Upper lobe of right lung (tissue), 1 donor: ENCODE measurements around the gene MYH11. TPM values are rescaled to one million over a fixed set of nuclear protein-coding genes. Genes with fewer than 3 reads are reported as not detected.
"Not testable (repeated sequence)": the region's sequence is repeated elsewhere in the genome, so short reads cannot be mapped to it uniquely, and the experiment has no call there.

Experiments used
- ATAC-seq: fragments of 200-7000 bp; cut with Tn5 transposase; one replicate; pipeline ENCODE4 v1.9.1; 2020; ENCODE audit warnings: mild to moderate bottlenecking, moderate library complexity
- DNase-seq: peaks from one replicate; pipeline ENCODE4 v3.0.0-alpha.2; 2020
- H3K27ac ChIP-seq: fragments of 200-600 bp; one replicate; pipeline ENCODE4 v1.8.0; 2022
- H3K27me3 ChIP-seq: fragments of 200-600 bp; one replicate; pipeline ENCODE4 v1.8.0; 2022; ENCODE audit warnings: mild to moderate bottlenecking
- H3K36me3 ChIP-seq: fragments of 200-600 bp; one replicate; pipeline ENCODE4 v1.8.0; 2022
- H3K4me1 ChIP-seq: fragments of 200-600 bp; one replicate; pipeline ENCODE4 v1.8.0; 2022
- H3K4me3 ChIP-seq: fragments of 200-600 bp; one replicate; pipeline ENCODE4 v1.8.0; 2022; ENCODE audit warnings: mild to moderate bottlenecking
- H3K9me3 ChIP-seq: fragments of 200-600 bp; one replicate; pipeline ENCODE4 v1.8.0; 2022
- intact Hi-C: fragments of 100-400 bp; cut with DNase I; formaldehyde crosslinking; loops from one replicate; pipeline ENCODE4 v1.11.0; 2022
- total RNA-seq: library from RNA; stranded (reverse); fragmentation: NEBNext Ultra II Directional; extraction: Animal tissue kit (Norgen Biotek cat#: 25700); gene quantifications from one replicate; pipeline ENCODE4 v1.2.1, GENCODE V29; 2021
- TF ChIP-seq, protein P1 (sequence below): fragments of 200-600 bp; IDR thresholded peaks from one replicate; pipeline ENCODE4 v1.8.0; 2022; ENCODE audit warnings: antibody characterized with exemption
- donor health status: DM: no; HTN: yes; CAD: no; lungs with severe emphysema.

The MYH11 gene
- total RNA-seq, 1 donor from 2014 or later: 106 TPM

DNA sequence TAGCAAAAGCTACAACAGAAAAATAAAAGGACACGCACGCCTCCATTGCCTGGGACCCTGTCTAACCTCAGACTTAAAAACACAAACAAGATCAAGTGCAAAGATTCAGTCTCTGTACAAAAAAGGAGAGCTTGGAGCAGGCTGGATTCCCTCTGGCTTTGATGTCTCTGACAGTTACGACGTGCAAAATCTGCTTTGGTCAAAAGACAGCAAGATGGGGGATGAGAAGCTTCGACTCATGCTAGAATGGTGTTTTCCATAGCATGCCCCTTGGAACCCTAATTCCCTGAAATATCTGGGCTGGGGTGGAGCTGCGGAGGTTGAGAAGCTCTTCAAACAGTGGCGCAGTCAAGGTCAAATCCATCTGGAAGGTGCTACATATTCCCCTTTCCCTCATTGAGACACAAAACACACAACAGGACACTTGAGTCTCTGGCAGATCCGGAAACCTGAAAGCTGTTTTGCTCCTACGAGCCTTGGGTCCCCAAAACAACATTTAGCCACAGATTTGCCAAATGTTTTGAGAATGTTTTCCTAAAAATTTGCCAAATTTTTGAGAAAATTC is 9.1 kb downstream of the MYH11 start:
- H3K4me1 ChIP-seq: peaks cover 4% of the 10 kb centered on the region
- intact Hi-C loops: no loop called here
- no peaks in the 10 kb centered on the region for H3K27me3 ChIP-seq
- H3K36me3 ChIP-seq: no peaks in the 10 kb centered on the region
- TF ChIP-seq, protein P1, sequence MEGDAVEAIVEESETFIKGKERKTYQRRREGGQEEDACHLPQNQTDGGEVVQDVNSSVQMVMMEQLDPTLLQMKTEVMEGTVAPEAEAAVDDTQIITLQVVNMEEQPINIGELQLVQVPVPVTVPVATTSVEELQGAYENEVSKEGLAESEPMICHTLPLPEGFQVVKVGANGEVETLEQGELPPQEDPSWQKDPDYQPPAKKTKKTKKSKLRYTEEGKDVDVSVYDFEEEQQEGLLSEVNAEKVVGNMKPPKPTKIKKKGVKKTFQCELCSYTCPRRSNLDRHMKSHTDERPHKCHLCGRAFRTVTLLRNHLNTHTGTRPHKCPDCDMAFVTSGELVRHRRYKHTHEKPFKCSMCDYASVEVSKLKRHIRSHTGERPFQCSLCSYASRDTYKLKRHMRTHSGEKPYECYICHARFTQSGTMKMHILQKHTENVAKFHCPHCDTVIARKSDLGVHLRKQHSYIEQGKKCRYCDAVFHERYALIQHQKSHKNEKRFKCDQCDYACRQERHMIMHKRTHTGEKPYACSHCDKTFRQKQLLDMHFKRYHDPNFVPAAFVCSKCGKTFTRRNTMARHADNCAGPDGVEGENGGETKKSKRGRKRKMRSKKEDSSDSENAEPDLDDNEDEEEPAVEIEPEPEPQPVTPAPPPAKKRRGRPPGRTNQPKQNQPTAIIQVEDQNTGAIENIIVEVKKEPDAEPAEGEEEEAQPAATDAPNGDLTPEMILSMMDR: no peak
- H3K4me3 ChIP-seq: no peak overlapping the region
- no peaks in the 10 kb centered on the region for H3K9me3 ChIP-seq
- DNase-seq: no peak
- no peak for ATAC-seq
- H3K27ac ChIP-seq: no peak overlapping the region

DNA sequence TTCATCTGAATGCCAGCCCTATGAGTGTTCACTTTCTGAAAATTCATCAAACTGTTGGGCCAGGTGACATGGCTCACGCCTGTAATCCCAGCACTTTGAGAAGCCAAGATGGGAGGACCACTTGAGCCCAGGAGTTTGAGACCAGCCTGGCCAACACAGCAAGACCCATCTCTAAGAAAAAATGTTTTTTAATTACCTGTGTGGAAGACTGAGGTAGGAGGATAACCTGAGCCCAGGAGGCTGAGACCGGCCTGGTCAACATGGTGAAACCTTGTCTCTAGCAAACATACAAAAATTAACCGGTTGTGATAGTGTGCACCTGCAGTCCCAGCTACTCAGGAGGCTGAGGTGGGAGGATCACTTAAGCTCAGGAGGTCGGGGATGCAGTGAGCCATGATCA is 10.3 kb downstream of the MYH11 start:
- intact Hi-C loops: no loop called here
- TF ChIP-seq, protein P1: no peak
- no peaks in the 10 kb centered on the region for H3K9me3 ChIP-seq
- ATAC-seq (no peak), DNase-seq (no peak)
- peaks cover 4% of the 10 kb centered on the region for H3K4me1 ChIP-seq
- H3K36me3 ChIP-seq: no peaks in the 10 kb centered on the region
- H3K27ac ChIP-seq: no peak overlapping the region
- H3K27me3 ChIP-seq: no peaks in the 10 kb centered on the region
- no peak overlapping the region for H3K4me3 ChIP-seq

DNA sequence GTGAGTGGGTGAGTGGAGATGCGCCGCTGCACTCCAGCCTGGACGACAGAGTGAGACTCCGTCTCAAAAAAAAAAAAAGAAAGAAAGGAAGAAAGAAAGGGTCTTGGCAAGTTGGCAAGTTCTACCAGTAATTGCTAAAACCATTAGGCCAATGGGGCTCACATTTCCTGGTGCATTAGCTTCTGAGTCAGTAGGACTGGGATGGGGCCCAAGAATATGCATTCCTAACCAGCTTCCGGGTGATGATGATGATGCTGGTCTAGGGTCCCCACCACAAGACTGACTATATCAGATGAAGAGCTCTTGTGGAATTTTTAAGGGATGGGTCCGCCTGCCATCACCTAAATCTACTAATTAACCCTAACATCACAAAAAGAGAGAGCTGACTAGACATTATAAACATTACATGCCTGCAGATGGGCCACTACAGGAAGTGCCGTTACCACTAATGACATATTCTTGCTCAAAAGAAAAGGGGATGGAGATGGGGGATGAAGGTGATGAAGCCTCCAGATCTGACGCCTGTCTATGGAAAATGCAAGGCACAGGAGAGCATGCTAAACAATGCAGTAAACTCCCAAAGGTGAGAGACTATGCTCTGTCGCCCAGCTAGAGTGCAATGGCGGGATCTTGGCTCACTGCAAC is 13.1 kb downstream of the MYH11 start:
- DNase-seq (no peak), ATAC-seq (no peak)
- TF ChIP-seq, protein P1: no peak
- peaks cover 4% of the 10 kb centered on the region for H3K4me1 ChIP-seq
- no peaks in the 10 kb centered on the region for H3K36me3 ChIP-seq
- H3K4me3 ChIP-seq: no peak overlapping the region
- no peak overlapping the region for H3K27ac ChIP-seq
- no peaks in the 10 kb centered on the region for H3K9me3 ChIP-seq
- intact Hi-C loops: no loop called here
- H3K27me3 ChIP-seq: no peaks in the 10 kb centered on the region

DNA sequence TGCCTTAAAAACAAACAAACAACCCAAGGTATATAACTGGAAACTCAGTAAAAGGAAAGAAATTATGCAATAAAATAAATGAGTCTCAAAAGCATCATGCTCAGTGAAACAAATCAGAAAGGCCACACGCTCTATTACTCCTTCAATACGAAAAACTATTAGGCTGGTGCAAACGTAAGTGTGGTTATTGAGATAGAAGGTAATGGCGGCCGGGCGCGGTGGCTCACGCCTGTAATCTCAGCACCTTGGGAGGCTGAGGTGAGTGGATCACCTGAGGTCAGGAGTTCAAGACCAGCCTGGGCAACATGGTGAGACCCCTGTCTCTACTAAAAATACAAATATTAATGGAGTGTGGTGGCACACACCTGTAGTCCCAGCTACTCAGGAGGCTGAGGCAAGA is 17.6 kb downstream of the MYH11 start:
- H3K9me3 ChIP-seq, H3K27me3 ChIP-seq, H3K27ac ChIP-seq, H3K4me1 ChIP-seq, ATAC-seq, intact Hi-C loops, H3K36me3 ChIP-seq, H3K4me3 ChIP-seq, DNase-seq: not testable (repeated sequence)

DNA sequence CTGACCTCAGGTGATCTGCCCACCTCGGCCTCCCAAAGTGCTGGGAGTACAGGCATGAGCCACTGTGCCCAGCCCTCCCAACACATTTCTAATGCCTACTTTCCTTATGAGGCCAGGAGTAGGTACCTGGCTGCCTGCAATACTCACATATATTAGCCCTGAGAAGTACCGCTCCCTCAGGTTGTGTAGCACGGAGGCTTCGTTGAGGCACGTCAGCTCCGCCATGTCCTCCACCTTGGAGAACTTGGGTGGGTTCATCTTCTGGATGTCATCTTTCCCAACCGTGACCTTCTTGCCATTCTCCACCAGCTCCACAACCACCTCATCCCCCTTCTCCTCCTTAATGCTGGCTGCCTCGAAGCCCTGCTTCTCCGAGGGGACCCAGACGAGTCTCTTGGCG is 19.1 kb downstream of the MYH11 start:
- H3K4me3 ChIP-seq: no peak overlapping the region
- ATAC-seq (no peak), DNase-seq (no peak)
- H3K9me3 ChIP-seq: no peaks in the 10 kb centered on the region
- peaks cover 3% of the 10 kb centered on the region for H3K4me1 ChIP-seq
- no peaks in the 10 kb centered on the region for H3K36me3 ChIP-seq
- intact Hi-C loops: no loop called here
- TF ChIP-seq, protein P1: no peak
- H3K27ac ChIP-seq: no peak overlapping the region
- H3K27me3 ChIP-seq: no peaks in the 10 kb centered on the region

DNA sequence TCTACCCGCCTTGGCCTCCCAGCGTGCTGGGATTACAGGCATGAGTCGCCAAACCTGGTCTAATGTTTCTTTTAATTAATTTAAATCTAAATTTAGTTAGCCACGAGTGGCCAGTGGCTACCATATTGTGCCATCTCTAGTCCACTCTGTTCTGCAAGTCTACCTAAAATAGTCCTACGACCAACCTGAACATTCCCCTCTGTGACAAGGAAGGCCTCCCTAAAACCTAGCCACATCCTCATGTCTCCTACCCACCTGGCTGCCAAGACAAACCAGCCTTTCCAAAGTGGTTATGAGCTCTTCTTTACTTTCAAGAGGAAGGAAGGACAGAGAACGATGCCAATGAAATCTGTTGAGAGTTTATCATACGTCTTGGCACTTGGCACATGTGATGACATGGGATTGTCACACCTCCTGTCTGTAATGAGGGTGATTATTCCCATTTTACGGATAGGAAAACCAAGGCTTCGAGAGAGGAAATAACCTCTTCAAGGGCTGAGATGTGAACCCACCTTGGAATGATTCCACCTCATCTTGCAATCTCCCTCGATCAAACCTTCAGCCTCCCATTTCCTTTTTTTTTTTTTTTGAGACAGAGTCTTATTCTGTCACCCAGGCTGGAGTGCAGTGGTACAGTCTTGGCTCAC is 19.7 kb downstream of the MYH11 start:
- Histone ChIP-seq H3K9me3 (no peaks in the 10 kb centered on the region), H3K27ac (no peak overlapping the region), H3K4me1 (peaks cover 3% of the 10 kb centered on the region), H3K4me3 (no peak overlapping the region), H3K27me3 (no peaks in the 10 kb centered on the region), H3K36me3 (no peaks in the 10 kb centered on the region)
- TF ChIP-seq, protein P1: no peak
- no peak for DNase-seq
- intact Hi-C loops: no loop called here
- ATAC-seq: no peak
